CD4-positive, alpha-beta T cell treated with Interleukin-10 for 1 hour (primary cell): ENCODE results near the gene USP6NL.

Experiments
- DNase-seq: peaks from one replicate; pipeline ENCODE4 v3.0.0-alpha.2; 2020

Gene USP6NL

GRCh38 chr10:11404901-11405300, 206.5 kb downstream of the USP6NL start:
- no peak for DNase-seq
